ENCODE measurements around the gene ATP2B2. TPM values are rescaled to one million over a fixed set of nuclear protein-coding genes. Genes with fewer than 3 reads are reported as not detected.

Gene ATP2B2
- total RNA-seq, 4 donors from 2014 or later, result 0.86 to 2.2 (median 1.0) TPM; not detected in 1

DNA sequence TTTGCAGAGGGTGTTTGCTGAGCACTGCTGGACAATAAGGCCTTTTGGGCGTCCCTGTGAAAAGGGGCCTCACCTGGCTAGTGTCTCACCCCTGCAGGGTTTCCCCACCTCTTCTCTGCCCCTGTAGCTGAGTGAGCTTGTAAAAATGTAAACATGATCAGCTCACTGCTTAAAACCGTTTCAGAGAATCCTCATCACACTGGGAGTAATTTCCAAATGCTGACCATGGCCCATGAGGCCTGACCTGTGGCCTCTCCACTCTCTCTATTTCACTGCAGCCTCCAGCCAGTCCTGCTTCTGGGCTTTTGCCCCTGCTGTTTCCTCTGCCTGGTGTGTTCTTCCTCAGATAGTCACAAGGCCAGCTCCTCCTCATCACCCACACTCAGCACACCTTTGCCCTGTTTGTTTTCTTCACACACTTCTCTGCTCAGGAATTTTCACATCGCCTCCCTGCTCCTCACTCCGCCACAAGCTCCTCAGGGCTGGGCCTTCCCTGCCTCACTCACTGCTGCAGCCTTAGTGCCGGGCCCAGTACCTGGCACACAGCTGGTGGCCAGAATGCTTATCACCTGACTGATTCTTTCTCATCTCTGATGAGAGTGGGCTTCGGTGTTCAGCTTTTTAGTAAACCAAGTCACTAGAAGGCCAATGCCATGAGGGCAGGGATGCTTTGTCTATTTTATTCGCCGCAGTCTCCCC is 105.2 kb downstream of the ATP2B2 start:
- no peak for DNase-seq (ENCODE audit: low spot score in 2 of 2)
- Histone ChIP-seq H3K27ac (no peak overlapping the region), H3K9me3 (no peaks in the 10 kb centered on the region), H3K36me3 (no peaks in the 10 kb centered on the region), H3K4me3 (no peak overlapping the region), H3K27me3 (no peaks in the 10 kb centered on the region), H3K4me1 (peaks cover 11% of the 10 kb centered on the region)
- WGBS, result 85% methylated on average over 8 of the region's 8 CpGs
- TF ChIP-seq, protein P1, sequence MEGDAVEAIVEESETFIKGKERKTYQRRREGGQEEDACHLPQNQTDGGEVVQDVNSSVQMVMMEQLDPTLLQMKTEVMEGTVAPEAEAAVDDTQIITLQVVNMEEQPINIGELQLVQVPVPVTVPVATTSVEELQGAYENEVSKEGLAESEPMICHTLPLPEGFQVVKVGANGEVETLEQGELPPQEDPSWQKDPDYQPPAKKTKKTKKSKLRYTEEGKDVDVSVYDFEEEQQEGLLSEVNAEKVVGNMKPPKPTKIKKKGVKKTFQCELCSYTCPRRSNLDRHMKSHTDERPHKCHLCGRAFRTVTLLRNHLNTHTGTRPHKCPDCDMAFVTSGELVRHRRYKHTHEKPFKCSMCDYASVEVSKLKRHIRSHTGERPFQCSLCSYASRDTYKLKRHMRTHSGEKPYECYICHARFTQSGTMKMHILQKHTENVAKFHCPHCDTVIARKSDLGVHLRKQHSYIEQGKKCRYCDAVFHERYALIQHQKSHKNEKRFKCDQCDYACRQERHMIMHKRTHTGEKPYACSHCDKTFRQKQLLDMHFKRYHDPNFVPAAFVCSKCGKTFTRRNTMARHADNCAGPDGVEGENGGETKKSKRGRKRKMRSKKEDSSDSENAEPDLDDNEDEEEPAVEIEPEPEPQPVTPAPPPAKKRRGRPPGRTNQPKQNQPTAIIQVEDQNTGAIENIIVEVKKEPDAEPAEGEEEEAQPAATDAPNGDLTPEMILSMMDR (IDR thresholded peaks at IDR 0.05), result no peak
- TF ChIP-seq POLR2AphosphoS5 (IDR thresholded peaks at IDR 0.05) (no peak), POLR2A (IDR thresholded peaks at IDR 0.05) (no peak), EP300 (IDR thresholded peaks at IDR 0.05) (no peak)

DNA sequence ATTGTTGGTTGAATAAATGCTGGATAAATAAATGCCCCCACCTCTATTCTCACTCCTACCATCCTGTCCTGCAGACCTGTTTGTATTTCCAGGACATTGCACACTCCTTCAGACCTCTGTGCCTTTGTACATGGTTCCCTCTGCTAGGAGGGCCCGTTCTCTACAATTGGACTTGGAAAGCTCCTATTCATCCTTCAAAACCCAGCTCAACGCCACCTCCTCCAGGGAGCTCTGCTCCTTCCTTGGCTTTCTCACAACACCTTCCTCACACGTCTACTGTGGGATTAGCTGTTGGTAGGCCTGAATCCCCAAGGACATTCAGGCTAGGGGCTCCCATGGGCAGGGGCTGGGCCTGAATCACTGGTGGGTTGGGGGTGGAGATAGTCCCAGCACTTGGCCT is 105.8 kb downstream of the ATP2B2 start:
- TF ChIP-seq POLR2AphosphoS5 (IDR thresholded peaks at IDR 0.05), result no peak
- TF ChIP-seq, protein P1 (IDR thresholded peaks at IDR 0.05), result no peak
- TF ChIP-seq EP300 (IDR thresholded peaks at IDR 0.05), result no peak
- TF ChIP-seq POLR2A (IDR thresholded peaks at IDR 0.05), result no peak
- H3K4me1 ChIP-seq, result peaks cover 11% of the 10 kb centered on the region
- 70% methylated on average over 3 of the region's 3 CpGs for WGBS
- no peaks in the 10 kb centered on the region for H3K9me3 ChIP-seq
- H3K27me3 ChIP-seq, result no peaks in the 10 kb centered on the region
- DNase-seq (ENCODE audit: low spot score in 2 of 2), result no peak
- H3K27ac ChIP-seq, result no peak overlapping the region
- no peaks in the 10 kb centered on the region for H3K36me3 ChIP-seq
- no peak overlapping the region for H3K4me3 ChIP-seq

DNA sequence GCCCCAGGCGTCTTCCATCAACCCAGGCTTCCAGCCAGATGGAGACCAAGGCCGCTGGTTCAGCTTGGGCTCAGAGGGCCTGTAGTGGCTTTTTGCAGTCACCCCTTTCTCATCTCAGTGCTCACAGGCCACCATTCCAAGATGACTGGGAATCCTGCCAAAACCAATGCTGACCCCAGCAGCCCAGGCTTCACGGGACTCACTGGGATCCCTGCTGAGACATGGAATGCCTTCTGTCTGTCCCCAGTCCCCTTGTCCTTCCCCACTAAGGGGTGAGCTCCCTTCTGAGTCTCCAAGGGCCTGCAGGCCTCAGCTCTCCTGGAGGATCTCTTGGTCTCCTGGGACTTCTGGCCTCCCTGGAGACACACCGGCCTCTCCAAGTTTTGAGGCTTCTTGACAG is 107.0 kb downstream of the ATP2B2 start:
- Histone ChIP-seq H3K9me3 (no peaks in the 10 kb centered on the region), H3K36me3 (no peaks in the 10 kb centered on the region), H3K27me3 (no peaks in the 10 kb centered on the region), H3K4me3 (no peak overlapping the region), H3K4me1 (peaks cover 11% of the 10 kb centered on the region), H3K27ac (no peak overlapping the region)
- no peak for TF ChIP-seq POLR2AphosphoS5 (IDR thresholded peaks at IDR 0.05)
- no peak for TF ChIP-seq POLR2A (IDR thresholded peaks at IDR 0.05)
- TF ChIP-seq, protein P1 (IDR thresholded peaks at IDR 0.05), result no peak
- no peak for TF ChIP-seq EP300 (IDR thresholded peaks at IDR 0.05)
- 86% methylated on average over 4 of the region's 4 CpGs for WGBS
- DNase-seq (ENCODE audit: low spot score in 2 of 2), result no peak

DNA sequence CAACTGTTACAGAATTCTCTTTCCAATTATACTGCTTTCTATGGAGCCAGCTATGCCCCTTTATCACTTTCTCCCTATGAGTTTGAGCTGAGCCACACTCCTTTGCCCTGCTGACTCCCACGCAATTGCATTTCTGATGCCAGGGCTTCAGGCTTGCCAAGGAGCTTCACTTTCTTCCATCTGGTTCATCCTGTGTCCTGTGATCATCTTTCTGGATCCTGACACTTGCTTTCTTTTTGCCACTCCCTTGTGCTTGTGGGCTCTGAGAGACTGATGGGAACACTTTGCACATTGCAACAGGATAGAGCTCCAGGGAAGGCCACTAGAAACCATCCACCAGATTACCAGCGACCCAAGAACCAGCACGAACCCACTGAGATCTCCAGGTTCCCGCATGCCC is 107.5 kb downstream of the ATP2B2 start:
- DNase-seq (ENCODE audit: low spot score in 2 of 2), result no peak
- H3K27ac ChIP-seq, result no peak overlapping the region
- no peaks in the 10 kb centered on the region for H3K27me3 ChIP-seq
- H3K9me3 ChIP-seq, result no peaks in the 10 kb centered on the region
- no peak overlapping the region for H3K4me3 ChIP-seq
- H3K36me3 ChIP-seq, result no peaks in the 10 kb centered on the region
- 81% methylated on average over 4 of the region's 4 CpGs for WGBS
- no peak for TF ChIP-seq POLR2AphosphoS5 (IDR thresholded peaks at IDR 0.05)
- TF ChIP-seq, protein P1 (IDR thresholded peaks at IDR 0.05), result no peak
- TF ChIP-seq POLR2A (IDR thresholded peaks at IDR 0.05), result no peak
- TF ChIP-seq EP300 (IDR thresholded peaks at IDR 0.05), result no peak
- peaks cover 11% of the 10 kb centered on the region for H3K4me1 ChIP-seq

DNA sequence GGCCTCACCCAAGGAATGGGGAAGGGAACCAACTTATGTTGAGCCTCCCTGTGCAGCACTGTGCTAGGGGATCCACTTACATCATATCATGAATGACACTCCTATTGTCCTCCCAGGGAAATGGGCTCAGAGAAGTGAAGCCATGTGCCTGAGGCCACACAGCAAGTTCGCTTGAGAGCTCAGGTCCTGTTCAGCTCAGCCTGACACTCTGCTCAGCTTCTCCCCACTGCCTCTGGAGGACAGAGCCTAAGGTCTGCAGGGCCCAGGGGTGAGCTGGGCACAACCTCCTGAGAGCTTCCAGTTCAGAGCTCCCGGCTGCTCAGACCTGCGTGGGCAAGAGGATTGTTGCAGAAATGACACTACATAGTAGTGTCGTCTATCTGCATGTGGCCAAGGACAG is 108.5 kb downstream of the ATP2B2 start:
- WGBS, result 92% methylated on average over 4 of the region's 4 CpGs
- DNase-seq (ENCODE audit: low spot score in 2 of 2), result no peak
- TF ChIP-seq POLR2AphosphoS5 (IDR thresholded peaks at IDR 0.05), result no peak
- TF ChIP-seq EP300 (IDR thresholded peaks at IDR 0.05), result no peak
- TF ChIP-seq, protein P1 (IDR thresholded peaks at IDR 0.05), result no peak
- TF ChIP-seq POLR2A (IDR thresholded peaks at IDR 0.05), result no peak
- no peaks in the 10 kb centered on the region for H3K9me3 ChIP-seq
- no peaks in the 10 kb centered on the region for H3K36me3 ChIP-seq
- no peaks in the 10 kb centered on the region for H3K27me3 ChIP-seq
- no peak overlapping the region for H3K27ac ChIP-seq
- H3K4me1 ChIP-seq, result peaks cover 11% of the 10 kb centered on the region
- H3K4me3 ChIP-seq, result no peak overlapping the region
